ENCODE measurements around the gene PIK3C2G. TPM values are rescaled to one million over a fixed set of nuclear protein-coding genes. Genes with fewer than 3 reads are reported as not detected.
A peak's percentile ranks its signal among the peaks of the same experiment; 100 is the strongest.

Gene PIK3C2G
- total RNA-seq, 1 donor from 2014 or later: 17.3 TPM

- ATAC-seq (no peak), DNase-seq (ENCODE audit: low spot score) (no peak)
These were observed 79.5 kb downstream of the PIK3C2G start for GRCh38 chr12:18340786-18341185.

DNA sequence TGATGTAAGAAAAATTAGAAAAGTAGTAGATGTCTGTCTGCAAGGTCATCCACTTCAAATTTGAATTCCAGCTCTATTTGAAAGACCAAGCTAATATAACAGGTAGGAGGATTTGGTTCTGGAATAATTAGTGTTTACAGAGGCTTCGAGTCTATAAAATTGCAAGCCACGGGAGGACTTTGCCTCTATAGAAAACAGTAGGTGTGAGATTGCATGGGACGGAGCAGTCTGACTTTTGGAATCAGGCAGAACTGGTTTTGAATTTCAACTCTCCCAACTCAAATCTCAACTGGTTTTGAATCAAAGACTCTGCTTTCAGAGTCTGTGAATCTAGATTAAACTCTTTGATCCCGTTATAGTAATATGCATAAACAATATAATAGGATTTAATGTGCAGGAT lies 82.4 kb downstream of the PIK3C2G start:
- peak; percentile 71 for ATAC-seq
- DNase-seq (ENCODE audit: low spot score): no peak

- ATAC-seq: no peak
- DNase-seq (ENCODE audit: low spot score): no peak
These were observed 83.9 kb downstream of the PIK3C2G start for GRCh38 chr12:18345021-18345735.

DNA sequence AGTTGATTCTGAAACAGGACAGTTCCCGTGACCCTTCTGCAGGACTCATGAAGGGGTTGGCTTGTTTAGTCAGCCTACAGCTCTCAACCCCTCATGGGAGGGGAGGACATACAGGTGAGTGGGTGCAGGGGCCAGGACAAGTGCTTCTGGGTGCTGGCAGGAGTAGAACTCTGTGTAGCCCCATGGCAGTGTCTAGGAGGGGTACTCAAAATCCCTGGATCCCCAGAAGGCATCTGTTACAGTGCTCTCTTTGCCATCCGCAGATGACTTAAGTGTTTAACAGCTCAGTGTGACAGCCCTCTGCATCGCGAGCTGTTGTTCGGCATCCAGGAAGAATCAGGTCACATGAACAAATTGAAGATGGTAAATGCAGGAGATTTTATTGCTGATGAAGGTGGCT lies 91.0 kb downstream of the PIK3C2G start:
- DNase-seq (ENCODE audit: low spot score): no peak
- ATAC-seq: no peak

- no peak for DNase-seq (ENCODE audit: low spot score)
These were observed 94.1 kb downstream of the PIK3C2G start for GRCh38 chr12:18355429-18355828.

GRCh38 chr12:18358077-18358476 lies 96.8 kb downstream of the PIK3C2G start:
- ATAC-seq: no peak

More at GRCh38 chr12:18355429-18355828, 94.1 kb downstream of the PIK3C2G start:
- no peak for ATAC-seq

GRCh38 chr12:18358930-18359329 lies 97.6 kb downstream of the PIK3C2G start:
- ATAC-seq: peak; percentile 80
- no peak for DNase-seq (ENCODE audit: low spot score)

More at GRCh38 chr12:18358077-18358476, 96.8 kb downstream of the PIK3C2G start:
- no peak for DNase-seq (ENCODE audit: low spot score)

- no peak for ATAC-seq
- DNase-seq (ENCODE audit: low spot score): no peak
These were observed 100.1 kb downstream of the PIK3C2G start for GRCh38 chr12:18361433-18361832.

GRCh38 chr12:18363321-18363720 lies 102.0 kb downstream of the PIK3C2G start:
- no peak for DNase-seq (ENCODE audit: low spot score)
- ATAC-seq: no peak

GRCh38 chr12:18368594-18368993 lies 107.3 kb downstream of the PIK3C2G start:
- no peak for ATAC-seq
- DNase-seq (ENCODE audit: low spot score): no peak

DNA sequence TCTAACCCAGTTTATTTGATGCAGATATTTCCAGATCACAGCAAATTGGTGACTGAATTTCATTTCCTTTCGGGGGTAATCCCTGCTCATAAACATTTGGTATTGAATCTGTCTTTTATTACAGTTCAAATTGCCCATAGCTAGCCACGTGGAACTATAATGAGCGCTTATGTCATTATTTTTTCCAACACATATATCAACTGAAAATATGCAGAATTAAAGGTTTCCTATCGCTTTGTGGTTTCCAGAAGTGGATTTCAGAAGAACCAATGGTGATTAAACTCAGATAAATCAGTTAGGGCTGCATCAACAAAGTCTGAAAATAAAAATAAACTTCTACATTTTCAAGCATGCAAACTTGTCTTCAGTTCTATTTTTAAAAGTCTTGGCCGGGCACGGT lies 111.9 kb downstream of the PIK3C2G start:
- DNase-seq (ENCODE audit: low spot score): no peak
- no peak for ATAC-seq

DNA sequence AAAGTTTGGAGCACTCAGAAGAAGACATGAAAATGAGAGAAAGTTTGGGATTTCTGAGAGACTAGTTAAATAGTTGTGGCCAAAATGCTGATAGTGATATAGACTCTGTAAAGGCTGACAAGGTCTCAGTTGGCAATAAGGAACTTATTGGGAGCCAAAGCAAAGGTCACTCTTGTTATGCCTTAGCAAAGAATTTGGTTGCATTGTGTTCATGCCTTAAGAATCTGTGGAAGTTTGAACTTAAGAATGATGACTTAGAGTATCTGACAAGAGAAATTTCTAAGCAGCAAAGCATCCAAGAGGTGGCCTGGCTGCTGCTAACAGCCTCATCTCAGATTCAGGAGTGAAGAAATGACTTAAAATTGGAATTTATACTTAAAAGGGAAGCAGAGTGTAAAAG lies 113.8 kb downstream of the PIK3C2G start:
- DNase-seq (ENCODE audit: low spot score): no peak
- ATAC-seq: no peak

GRCh38 chr12:18375583-18375982 lies 114.3 kb downstream of the PIK3C2G start:
- ATAC-seq (no peak), DNase-seq (ENCODE audit: low spot score) (no peak)

DNA sequence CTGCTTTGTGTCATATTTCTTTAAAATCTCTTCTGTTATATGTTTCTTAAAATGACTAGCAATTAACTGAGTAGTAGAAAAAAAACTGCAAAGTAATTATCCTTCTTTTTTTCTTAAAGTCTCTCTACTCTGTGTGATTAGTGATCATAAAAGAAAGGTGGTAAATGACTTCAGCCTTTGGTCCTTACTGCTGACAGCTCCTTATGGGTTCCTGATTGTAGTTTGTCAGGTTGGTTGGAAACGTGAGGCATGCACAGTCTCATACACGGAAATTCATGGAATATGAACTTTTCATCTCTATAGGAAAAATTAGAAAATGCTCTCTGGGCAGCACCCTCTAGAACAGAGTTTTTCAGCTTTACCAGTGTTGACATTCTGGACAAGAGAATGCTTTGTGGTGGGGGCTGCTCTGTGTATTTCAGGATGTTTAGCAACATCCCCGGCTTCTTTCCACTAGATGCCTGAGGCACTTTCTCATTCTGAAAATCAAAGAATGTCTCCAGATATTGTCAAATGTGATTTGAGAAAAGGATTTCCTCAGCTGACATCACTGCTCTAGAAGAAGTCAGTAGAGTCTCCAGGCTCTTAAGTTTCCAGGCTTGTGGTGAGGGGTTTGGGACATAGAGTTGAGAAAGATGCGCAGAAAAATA lies 121.0 kb downstream of the PIK3C2G start:
- ATAC-seq: no peak
- no peak for DNase-seq (ENCODE audit: low spot score)

DNA sequence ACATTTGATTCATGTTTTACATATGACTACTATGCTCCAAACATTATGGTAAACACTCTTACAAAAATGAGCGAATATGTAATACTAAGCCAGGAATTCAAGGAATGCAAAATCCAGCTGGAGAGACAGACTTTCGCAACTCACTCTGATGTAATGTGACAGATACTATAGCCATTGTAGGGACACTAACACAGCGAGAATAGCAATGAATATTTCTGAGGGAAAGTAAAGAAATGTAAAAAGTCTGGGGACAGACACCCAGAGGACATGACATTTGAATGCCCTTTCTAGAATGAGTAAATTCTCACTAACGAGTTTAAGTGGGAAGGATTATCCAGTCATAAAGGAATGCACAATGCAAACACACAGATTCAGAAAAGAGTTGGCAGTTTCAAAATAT lies 121.9 kb downstream of the PIK3C2G start:
- peak; percentile 30 for ATAC-seq
- DNase-seq (ENCODE audit: low spot score): no peak

DNA sequence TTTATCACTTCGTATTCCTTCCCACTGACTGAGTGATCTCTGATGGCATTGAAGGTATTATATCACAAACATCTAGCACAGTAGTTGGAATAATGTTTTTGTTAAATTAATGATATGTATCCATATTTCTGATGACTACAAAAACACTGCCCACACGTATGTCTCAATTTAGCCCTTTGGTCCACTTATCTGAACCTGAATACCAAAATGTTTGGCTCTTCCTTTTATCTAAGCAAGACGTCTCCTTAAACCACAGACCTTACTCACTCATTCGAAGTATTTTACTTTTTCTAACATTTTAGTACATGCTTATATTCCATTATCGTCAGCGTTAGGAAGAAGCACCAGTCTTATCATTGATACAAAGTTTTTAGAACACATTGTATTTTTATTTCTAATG lies 126.4 kb downstream of the PIK3C2G start:
- DNase-seq (ENCODE audit: low spot score) (no peak), ATAC-seq (no peak)

GRCh38 chr12:18389820-18390219 lies 128.5 kb downstream of the PIK3C2G start:
- peak; percentile 87 for ATAC-seq
- DNase-seq (ENCODE audit: low spot score): no peak

DNA sequence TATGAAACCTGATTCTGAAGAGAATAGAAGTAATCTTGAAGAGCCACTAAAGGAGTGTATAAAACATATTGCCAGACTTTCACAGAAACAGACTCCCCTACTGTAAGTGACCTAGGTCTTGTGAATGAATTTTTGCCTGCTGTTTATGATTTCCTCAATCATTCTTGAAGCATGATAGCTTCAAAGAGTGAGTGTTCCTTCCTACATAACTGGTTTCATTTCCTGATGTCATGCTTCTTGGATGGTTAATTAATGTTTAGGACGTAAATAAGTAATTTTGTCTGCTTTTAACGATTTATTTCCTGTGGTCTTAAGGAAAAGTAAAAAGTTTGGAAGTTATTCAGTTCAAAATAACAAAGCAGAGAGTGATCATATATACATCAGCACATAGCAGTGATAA lies 129.8 kb downstream of the PIK3C2G start:
- DNase-seq (ENCODE audit: low spot score) (no peak), ATAC-seq (no peak)

- ATAC-seq: no peak
- DNase-seq (ENCODE audit: low spot score): no peak
These were observed 133.4 kb downstream of the PIK3C2G start for GRCh38 chr12:18394742-18395141.

GRCh38 chr12:18400186-18400585 lies 138.9 kb downstream of the PIK3C2G start:
- ATAC-seq (no peak), DNase-seq (ENCODE audit: low spot score) (no peak)

DNA sequence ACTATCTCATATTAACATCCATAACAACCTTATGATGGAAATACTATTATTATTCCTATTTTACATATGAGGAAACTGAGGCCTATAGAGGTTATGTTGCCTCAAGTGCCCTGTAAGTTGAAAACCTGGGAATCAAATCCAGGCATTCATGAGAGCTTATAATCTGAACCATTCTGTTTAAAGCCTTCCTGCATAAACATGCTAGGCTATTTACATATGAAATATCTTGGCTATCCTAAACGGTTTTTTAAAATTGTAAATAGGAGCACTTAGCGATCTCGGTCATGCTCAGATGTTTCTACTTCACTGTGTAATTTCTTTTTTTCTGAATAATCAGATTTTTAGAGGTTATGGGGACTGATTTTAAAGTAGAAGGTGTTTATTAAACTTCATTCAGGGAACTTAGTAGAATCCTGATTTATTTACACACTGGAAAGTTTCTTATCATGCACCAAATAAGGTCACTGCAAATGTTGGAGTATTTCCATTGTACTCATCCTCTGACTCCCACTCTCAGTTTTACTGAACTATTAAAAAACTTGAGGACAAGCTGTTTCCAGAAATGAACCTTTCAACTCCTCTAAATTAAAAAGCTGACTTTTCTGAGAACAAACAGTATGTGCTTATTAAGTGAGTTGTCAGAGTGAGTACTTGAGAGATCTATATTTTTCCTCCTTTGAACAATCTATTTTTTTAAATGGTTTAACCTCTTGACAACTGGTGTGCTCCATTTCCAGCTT lies 141.7 kb downstream of the PIK3C2G start:
- ATAC-seq: peak; percentile 77

DNA sequence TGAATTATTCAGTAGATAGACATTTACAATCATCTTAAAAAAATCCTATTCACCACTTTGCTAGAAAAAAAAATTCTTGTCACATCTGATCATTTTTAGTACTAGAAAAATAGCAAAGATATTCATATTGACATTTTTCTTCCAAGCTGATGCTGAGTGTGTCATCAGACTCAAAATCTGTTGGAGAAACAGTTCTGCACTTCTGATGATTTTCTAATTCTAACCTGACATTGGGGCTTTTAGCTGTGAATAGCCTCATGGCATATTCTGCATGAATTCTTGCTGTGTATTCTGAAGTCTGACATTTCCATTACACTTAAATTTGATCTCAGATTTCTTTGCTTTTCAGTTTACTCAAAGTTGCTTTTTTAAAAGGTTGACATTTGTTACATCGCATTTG lies 150.1 kb downstream of the PIK3C2G start:
- DNase-seq (ENCODE audit: low spot score): no peak
- no peak for ATAC-seq

More for the DNA sequence above, 141.7 kb downstream of the PIK3C2G start:
- no peak for DNase-seq (ENCODE audit: low spot score)

Data from left lobe of liver (tissue), 2 donors.